Measurements from ENCODE around the gene XRCC1. TPM values are rescaled to one million over a fixed set of nuclear protein-coding genes. Genes with fewer than 3 reads are reported as not detected.
A peak's percentile ranks its signal among the peaks of the same experiment; 100 is the strongest.
"Not testable (repeated sequence)": the region's sequence is repeated elsewhere in the genome, so short reads cannot be mapped to it uniquely, and the experiment has no call there.

XRCC1 gene
- total RNA-seq, 2 experiments from 2014 or later, result 25.1 to 26.2 TPM

GRCh38 chr19:43589277-43589676, 13.9 kb upstream of the XRCC1 start:
- peaks cover 23% of the 10 kb centered on the region for H3K4me1 Mint-ChIP-seq (ENCODE audit: low read depth)
- no peaks in the 10 kb centered on the region for H3K27me3 ChIP-seq (ENCODE audit: control insufficient read depth in 1 of 2, insufficient read depth in 2 of 2, low read length in 2 of 2)
- ChIA-PET CTCF (interaction anchor here (1.5 kb wide), 1 partner anchor 34 kb away, joined by 6 read pairs; no protein-coding TSS in a partner anchor), POLR2A (no interaction called here)
- intact Hi-C loops (cut with DNase I, micrococcal nuclease), result no loop called here
- H3K27ac ChIP-seq (ENCODE audit: low read depth in 1 of 2, low read length in 2 of 2), result no peak overlapping the region
- H3K36me3 ChIP-seq (ENCODE audit: insufficient read depth, low read length), result peaks cover 13% of the 10 kb centered on the region
- H3K27ac Mint-ChIP-seq, result peak overlapping the region; percentile 16
- H3K4me1 ChIP-seq (ENCODE audit: insufficient read depth, low read length), result peaks cover 13% of the 10 kb centered on the region
- DNase-seq (no peak), ATAC-seq (ENCODE audit: poor library complexity) (no peak)
- no peak for TF ChIP-seq CTCF (IDR thresholded peaks at IDR 0.05)
- H3K9me3 ChIP-seq (ENCODE audit: control insufficient read depth in 1 of 2, insufficient read depth in 1 of 2, low read length in 2 of 2), result no peaks in the 10 kb centered on the region
- peaks cover 23% of the 10 kb centered on the region for H3K36me3 Mint-ChIP-seq (ENCODE audit: low read depth)
- no peak overlapping the region for H3K4me3 ChIP-seq (ENCODE audit: low read length)
- H3K4me3 Mint-ChIP-seq, result no peak overlapping the region
- no peaks in the 10 kb centered on the region for H3K9me3 Mint-ChIP-seq
- no peaks in the 10 kb centered on the region for H3K27me3 Mint-ChIP-seq

- ATAC-seq (ENCODE audit: poor library complexity); H3K36me3 Mint-ChIP-seq (ENCODE audit: low read depth); H3K36me3 ChIP-seq (ENCODE audit: insufficient read depth, low read length); H3K27me3 Mint-ChIP-seq; H3K4me3 Mint-ChIP-seq; H3K27me3 ChIP-seq (ENCODE audit: control insufficient read depth in 1 of 2, insufficient read depth in 2 of 2, low read length in 2 of 2); H3K9me3 Mint-ChIP-seq; DNase-seq; H3K9me3 ChIP-seq (ENCODE audit: control insufficient read depth in 1 of 2, insufficient read depth in 1 of 2, low read length in 2 of 2); H3K4me1 ChIP-seq (ENCODE audit: insufficient read depth, low read length); H3K4me3 ChIP-seq (ENCODE audit: low read length); H3K27ac ChIP-seq (ENCODE audit: low read depth in 1 of 2, low read length in 2 of 2); H3K27ac Mint-ChIP-seq; intact Hi-C loops (cut with DNase I, micrococcal nuclease): not testable (repeated sequence)
- ChIA-PET CTCF (interaction anchor here (0.7 kb wide), 1 partner anchor 32 kb away, joined by 3 read pairs; no protein-coding TSS in a partner anchor), POLR2A (interaction anchor here (0.8 kb wide), 1 partner anchor 9 kb away, joined by 3 read pairs; the partner anchor contains the start of genes IRGQ and ZNF576)
- H3K4me1 Mint-ChIP-seq (ENCODE audit: low read depth), result peaks cover 17% of the 10 kb centered on the region
These were observed 11.7 kb upstream of the XRCC1 start for GRCh38 chr19:43587029-43587428.

GRCh38 chr19:43586346-43586745, 11.0 kb upstream of the XRCC1 start:
- POLR2A ChIA-PET, result no interaction called here
- H3K4me3 ChIP-seq (ENCODE audit: low read length), result no peak overlapping the region
- peaks cover 4% of the 10 kb centered on the region for H3K4me1 ChIP-seq (ENCODE audit: insufficient read depth, low read length)
- TF ChIP-seq CTCF (IDR thresholded peaks at IDR 0.05), result no peak
- H3K27ac ChIP-seq (ENCODE audit: low read depth in 1 of 2, low read length in 2 of 2), result no peak overlapping the region
- no peak overlapping the region for H3K4me3 Mint-ChIP-seq
- ATAC-seq (ENCODE audit: poor library complexity) (no peak), DNase-seq (no peak)
- H3K36me3 Mint-ChIP-seq (ENCODE audit: low read depth), result peaks cover 10% of the 10 kb centered on the region
- intact Hi-C loops (cut with DNase I, micrococcal nuclease), result no loop called here
- no peaks in the 10 kb centered on the region for H3K27me3 ChIP-seq (ENCODE audit: control insufficient read depth in 1 of 2, insufficient read depth in 2 of 2, low read length in 2 of 2)
- CTCF ChIA-PET, result no interaction called here
- H3K27ac Mint-ChIP-seq, result no peak overlapping the region
- no peaks in the 10 kb centered on the region for H3K9me3 ChIP-seq (ENCODE audit: control insufficient read depth in 1 of 2, insufficient read depth in 1 of 2, low read length in 2 of 2)
- no peaks in the 10 kb centered on the region for H3K27me3 Mint-ChIP-seq
- H3K9me3 Mint-ChIP-seq, result no peaks in the 10 kb centered on the region
- H3K36me3 ChIP-seq (ENCODE audit: insufficient read depth, low read length), result no peaks in the 10 kb centered on the region
- peaks cover 17% of the 10 kb centered on the region for H3K4me1 Mint-ChIP-seq (ENCODE audit: low read depth)

- Histone ChIP-seq H3K9me3 (ENCODE audit: control insufficient read depth in 1 of 2, insufficient read depth in 1 of 2, low read length in 2 of 2) (no peaks in the 10 kb centered on the region), H3K36me3 (ENCODE audit: insufficient read depth, low read length) (no peaks in the 10 kb centered on the region), H3K4me1 (ENCODE audit: insufficient read depth, low read length) (peaks cover 8% of the 10 kb centered on the region), H3K4me3 (ENCODE audit: low read length) (no peak overlapping the region), H3K27ac (ENCODE audit: low read depth in 1 of 2, low read length in 2 of 2) (no peak overlapping the region), H3K27me3 (ENCODE audit: control insufficient read depth in 1 of 2, insufficient read depth in 2 of 2, low read length in 2 of 2) (no peaks in the 10 kb centered on the region)
- ChIA-PET POLR2A (interaction anchor here (1.1 kb wide), 1 partner anchor 11 kb away, joined by 3 read pairs; the partner anchor contains the start of gene IRGQ), CTCF (interaction anchor here (1.1 kb wide), 2 partner anchors 10 to 31 kb away, joined by 3 to 7 read pairs; no protein-coding TSS in a partner anchor)
- peaks cover 15% of the 10 kb centered on the region for H3K4me1 Mint-ChIP-seq (ENCODE audit: low read depth)
- no peak for TF ChIP-seq CTCF (IDR thresholded peaks at IDR 0.05)
- H3K27ac Mint-ChIP-seq, result peak overlapping the region; percentile 19
- no peaks in the 10 kb centered on the region for H3K27me3 Mint-ChIP-seq
- ATAC-seq (ENCODE audit: poor library complexity) (no peak), DNase-seq (no peak)
- H3K4me3 Mint-ChIP-seq, result no peak overlapping the region
- no peaks in the 10 kb centered on the region for H3K36me3 Mint-ChIP-seq (ENCODE audit: low read depth)
- no peaks in the 10 kb centered on the region for H3K9me3 Mint-ChIP-seq
- intact Hi-C loops (cut with DNase I, micrococcal nuclease), result no loop called here
These were observed 9.2 kb upstream of the XRCC1 start for GRCh38 chr19:43584484-43584883.

Data from CD4-positive, alpha-beta T cell (primary cell).